ENCODE data around the gene ESRP2. TPM values are rescaled to one million over a fixed set of nuclear protein-coding genes. Genes with fewer than 3 reads are reported as not detected.

The ESRP2 gene
- total and polyA plus RNA-seq, 7 experiments from 2014 or later = 0.11 to 0.29 TPM; not detected in 5

DNA sequence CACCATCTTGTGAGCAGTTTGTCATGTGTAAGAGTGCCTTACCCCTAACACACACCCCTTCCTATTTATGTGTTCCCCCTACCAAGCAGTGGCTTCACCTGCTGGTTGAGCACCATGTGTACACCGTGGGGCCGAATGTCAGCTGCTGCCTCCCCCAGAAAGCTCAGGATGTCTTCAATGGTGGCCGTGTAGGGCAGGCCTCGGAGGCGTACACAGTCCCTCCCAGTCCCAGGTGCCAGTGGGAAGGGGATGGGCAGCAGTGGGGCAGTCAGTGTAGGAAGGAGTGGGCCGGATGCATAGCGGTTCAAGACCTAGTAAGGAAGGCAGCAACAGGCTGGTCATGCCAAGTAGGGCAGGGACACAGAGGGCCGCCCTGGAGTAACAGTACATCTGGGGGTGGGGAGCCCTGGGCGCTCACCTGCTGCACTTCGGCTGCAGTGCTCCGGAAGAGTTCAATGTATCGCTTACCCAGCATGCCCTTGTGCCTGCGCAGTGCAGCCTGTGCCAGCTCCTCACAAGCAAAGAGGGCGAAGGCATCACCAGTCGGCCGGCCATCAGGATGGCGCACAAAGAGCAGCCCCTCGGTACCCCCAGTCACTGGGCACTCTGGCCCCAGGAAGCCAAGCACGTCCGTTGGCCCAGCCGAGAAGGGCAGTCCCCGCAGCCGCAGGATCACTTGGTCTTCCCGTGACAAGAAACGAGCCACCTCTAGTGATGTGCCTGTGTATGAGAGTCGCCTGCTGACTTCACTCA is 4.4 kb downstream of the ESRP2 start:
- peaks cover 0 to 4% (median 0%) of the 10 kb centered on the region in 5 donors for H3K27me3 Mint-ChIP-seq
- no peak for ATAC-seq
- peak overlapping the region in 1 of 9 donors; percentile 43 for H3K27ac Mint-ChIP-seq
- H3K4me1 ChIP-seq (ENCODE audit: control insufficient read depth in 2 of 2, insufficient read depth in 2 of 2, low read length in 2 of 2) = peaks cover 0 to 25% of the 10 kb centered on the region in 2 donors
- peaks cover 0 to 20% (median 0%) of the 10 kb centered on the region in 3 experiments for H3K36me3 ChIP-seq (ENCODE audit: control insufficient read depth in 2 of 3, insufficient read depth in 3 of 3, low read length in 3 of 3)
- H3K4me3 ChIP-seq (ENCODE audit: low read length) = no peak overlapping the region
- peaks cover 15 to 47% (median 42%) of the 10 kb centered on the region in 7 donors for H3K4me1 Mint-ChIP-seq
- ChIA-PET POLR2A (interaction anchor here (1.0 kb wide), 1 partner anchor 233 kb away, joined by 3 read pairs; the partner anchor contains the start of gene DPEP2), CTCF (interaction anchor here (0.6 kb wide), 1 partner anchor 179 kb away, joined by 3 read pairs; no protein-coding TSS in a partner anchor)
- intact Hi-C loops (cut with micrococcal nuclease) = loop anchor here in 1 of 2 donors (10.0 kb wide), 1 partner anchor 567 kb away; the partner anchor contains the start of genes ACD, C16orf86, ENKD1 and PARD6A
- no peaks in the 10 kb centered on the region for H3K27me3 ChIP-seq (ENCODE audit: control insufficient read depth in 2 of 2, insufficient read depth in 2 of 2, low read length in 2 of 2)
- H3K36me3 Mint-ChIP-seq = peaks cover 0 to 8% (median 4%) of the 10 kb centered on the region in 5 donors
- no peak overlapping the region for H3K4me3 Mint-ChIP-seq
- no peak for DNase-seq
- no peaks in the 10 kb centered on the region for H3K9me3 ChIP-seq (ENCODE audit: control insufficient read depth in 2 of 3, low read length in 3 of 3)
- peaks cover 0 to 2% (median 0%) of the 10 kb centered on the region in 11 donors for H3K9me3 Mint-ChIP-seq
- H3K27ac ChIP-seq (ENCODE audit: low read depth, low read length) = no peak overlapping the region

DNA sequence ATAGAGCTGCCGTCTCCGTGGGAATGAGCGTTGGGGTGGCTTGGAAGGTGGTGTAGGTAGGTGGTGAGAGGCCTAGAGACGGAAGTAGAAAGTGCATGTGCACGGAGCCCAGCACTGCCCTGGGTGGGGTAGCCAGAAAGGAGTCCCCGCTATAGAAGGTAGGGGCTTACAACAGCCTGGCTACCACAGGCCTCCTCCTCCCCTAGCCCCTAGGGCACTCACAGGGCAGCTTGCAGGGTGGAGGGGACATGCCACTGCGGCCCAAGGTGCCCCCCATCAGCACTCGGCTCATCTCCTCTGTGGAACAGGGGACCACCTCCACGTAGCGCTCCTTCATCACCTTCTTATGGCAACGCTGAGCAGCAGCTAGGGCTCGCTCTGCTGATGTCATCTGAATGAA is 5.0 kb downstream of the ESRP2 start:
- Mint-ChIP-seq H3K4me3 (no peak overlapping the region), H3K27ac (peak overlapping the region in 3 of 9 donors; percentile 36 to 60 (median 48)), H3K27me3 (no peaks in the 10 kb centered on the region), H3K36me3 (peaks cover 0 to 8% (median 4%) of the 10 kb centered on the region in 5 donors), H3K4me1 (peaks cover 13 to 47% (median 41%) of the 10 kb centered on the region in 7 donors), H3K9me3 (no peaks in the 10 kb centered on the region)
- Histone ChIP-seq H3K36me3 (ENCODE audit: control insufficient read depth in 2 of 3, insufficient read depth in 3 of 3, low read length in 3 of 3) (peaks cover 0 to 20% (median 0%) of the 10 kb centered on the region in 3 experiments), H3K27me3 (ENCODE audit: control insufficient read depth in 2 of 2, insufficient read depth in 2 of 2, low read length in 2 of 2) (no peaks in the 10 kb centered on the region), H3K9me3 (ENCODE audit: control insufficient read depth in 2 of 3, low read length in 3 of 3) (no peaks in the 10 kb centered on the region), H3K27ac (ENCODE audit: low read depth, low read length) (no peak overlapping the region), H3K4me3 (ENCODE audit: low read length) (no peak overlapping the region), H3K4me1 (ENCODE audit: control insufficient read depth in 2 of 2, insufficient read depth in 2 of 2, low read length in 2 of 2) (peaks cover 0 to 21% of the 10 kb centered on the region in 2 donors)
- ATAC-seq = no peak
- DNase-seq = no peak
- intact Hi-C loops (cut with micrococcal nuclease) = loop anchor here in 1 of 2 donors (10.0 kb wide), 1 partner anchor 566 kb away; the partner anchor contains the start of genes ACD, C16orf86, ENKD1 and PARD6A
- POLR2A ChIA-PET = interaction anchor here (1.0 kb wide), 1 partner anchor 232 kb away, joined by 3 read pairs; the partner anchor contains the start of gene DPEP2
- CTCF ChIA-PET = interaction anchor here (0.7 to 1.4 kb wide), 2 partner anchors 52 to 166 kb away, joined by 3 to 4 read pairs; no protein-coding TSS in a partner anchor

DNA sequence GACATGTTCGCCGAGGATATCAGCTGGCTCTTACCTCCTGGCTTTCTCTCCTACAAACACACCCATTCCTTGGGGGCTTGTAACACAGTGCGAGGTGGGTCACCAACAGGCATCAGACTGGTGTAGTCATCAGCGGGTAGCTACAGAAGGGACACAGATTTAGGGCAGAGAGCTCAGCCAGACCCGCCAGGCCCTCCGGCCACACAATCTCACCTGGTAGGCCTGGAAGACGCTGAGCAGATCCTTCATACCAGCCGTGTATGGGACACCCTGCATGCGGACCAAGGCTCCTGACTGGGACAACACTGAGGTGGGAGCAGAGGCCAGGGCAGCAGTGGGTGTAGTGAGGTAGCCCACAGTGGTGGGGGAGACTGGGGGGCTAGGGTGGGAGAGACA is 5.8 kb downstream of the ESRP2 start:
- intact Hi-C loops (cut with micrococcal nuclease) = loop anchor here in 1 of 2 donors (10.0 kb wide), 1 partner anchor 565 kb away; the partner anchor contains the start of genes ACD, C16orf86, ENKD1 and PARD6A
- H3K4me1 ChIP-seq (ENCODE audit: control insufficient read depth in 2 of 2, insufficient read depth in 2 of 2, low read length in 2 of 2) = peaks cover 0 to 21% of the 10 kb centered on the region in 2 donors
- no peaks in the 10 kb centered on the region for H3K27me3 Mint-ChIP-seq
- peaks cover 0 to 20% (median 0%) of the 10 kb centered on the region in 3 experiments for H3K36me3 ChIP-seq (ENCODE audit: control insufficient read depth in 2 of 3, insufficient read depth in 3 of 3, low read length in 3 of 3)
- H3K27ac Mint-ChIP-seq = peak overlapping the region in 1 of 9 donors; percentile 48
- ATAC-seq = no peak
- no peak overlapping the region for H3K4me3 Mint-ChIP-seq
- H3K4me3 ChIP-seq (ENCODE audit: low read length) = no peak overlapping the region
- DNase-seq = no peak
- no peaks in the 10 kb centered on the region for H3K27me3 ChIP-seq (ENCODE audit: control insufficient read depth in 2 of 2, insufficient read depth in 2 of 2, low read length in 2 of 2)
- H3K9me3 ChIP-seq (ENCODE audit: control insufficient read depth in 2 of 3, low read length in 3 of 3) = no peaks in the 10 kb centered on the region
- no peaks in the 10 kb centered on the region for H3K9me3 Mint-ChIP-seq
- H3K27ac ChIP-seq (ENCODE audit: low read depth, low read length) = no peak overlapping the region
- H3K4me1 Mint-ChIP-seq = peaks cover 19 to 55% (median 48%) of the 10 kb centered on the region in 7 donors
- H3K36me3 Mint-ChIP-seq = peaks cover 0 to 11% (median 4%) of the 10 kb centered on the region in 5 donors
- ChIA-PET POLR2A (interaction anchor here (1.1 kb wide), 3 partner anchors 12 to 400 kb away, joined by 3 to 4 read pairs (median 3); no protein-coding TSS in a partner anchor), CTCF (interaction anchor here (0.8 to 3.2 kb wide), 6 partner anchors 11 to 343 kb away, joined by 3 to 30 read pairs (median 4); no protein-coding TSS in a partner anchor)

DNA sequence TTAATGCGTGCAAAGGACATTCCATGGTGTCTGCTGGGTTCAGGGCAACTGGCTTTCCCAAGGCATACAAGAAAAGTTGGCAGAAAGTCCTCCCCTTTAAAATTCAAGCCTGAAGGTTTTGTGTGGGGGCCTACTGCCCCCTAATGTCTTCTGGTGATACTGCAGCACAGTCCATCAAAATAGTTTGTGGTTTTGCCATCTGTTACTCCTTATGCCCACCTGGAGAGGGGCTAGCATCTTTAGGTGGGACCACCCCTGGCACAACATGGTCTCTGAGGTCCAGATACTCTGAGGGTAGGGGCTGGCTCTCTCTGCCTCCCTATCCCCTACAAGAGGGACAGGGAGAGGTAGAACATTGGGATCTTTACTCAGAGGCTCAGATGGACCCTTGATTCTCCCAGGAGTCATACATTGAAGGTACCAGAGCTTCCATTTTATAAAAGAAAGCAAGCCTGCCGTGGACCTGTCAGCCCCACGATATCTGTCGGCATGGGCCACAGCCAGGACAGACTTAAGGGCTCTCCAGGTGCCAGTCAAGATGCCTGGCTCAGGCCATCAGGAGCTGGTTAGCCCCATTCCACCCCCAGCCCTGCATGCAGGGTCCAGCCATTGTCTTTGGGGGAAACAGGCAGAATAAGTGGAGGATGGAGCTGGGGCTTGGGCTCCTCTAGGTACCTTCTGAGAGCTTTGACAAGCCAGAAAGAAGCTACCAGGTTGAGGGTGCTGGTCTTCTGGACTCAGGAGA is 6.3 kb downstream of the ESRP2 start:
- Histone ChIP-seq H3K27ac (ENCODE audit: low read depth, low read length) (no peak overlapping the region), H3K27me3 (ENCODE audit: control insufficient read depth in 2 of 2, insufficient read depth in 2 of 2, low read length in 2 of 2) (no peaks in the 10 kb centered on the region), H3K4me3 (ENCODE audit: low read length) (no peak overlapping the region), H3K4me1 (ENCODE audit: control insufficient read depth in 2 of 2, insufficient read depth in 2 of 2, low read length in 2 of 2) (peaks cover 0 to 21% of the 10 kb centered on the region in 2 donors), H3K9me3 (ENCODE audit: control insufficient read depth in 2 of 3, low read length in 3 of 3) (no peaks in the 10 kb centered on the region), H3K36me3 (ENCODE audit: control insufficient read depth in 2 of 3, insufficient read depth in 3 of 3, low read length in 3 of 3) (peaks cover 0 to 20% (median 0%) of the 10 kb centered on the region in 3 experiments)
- peak; percentile 61 for ATAC-seq
- H3K9me3 Mint-ChIP-seq = no peaks in the 10 kb centered on the region
- ChIA-PET POLR2A (interaction anchor here (0.6 to 1.1 kb wide), 4 partner anchors 13 to 399 kb away, joined by 3 to 6 read pairs (median 4); no protein-coding TSS in a partner anchor), CTCF (interaction anchor here (0.8 to 3.2 kb wide), 6 partner anchors 12 to 343 kb away, joined by 3 to 30 read pairs (median 4); no protein-coding TSS in a partner anchor)
- no peaks in the 10 kb centered on the region for H3K27me3 Mint-ChIP-seq
- H3K27ac Mint-ChIP-seq = peak overlapping the region; percentile 63 to 90 (median 77)
- peak overlapping the region in 1 of 10 donors; percentile 29 for H3K4me3 Mint-ChIP-seq
- peaks cover 0 to 12% (median 4%) of the 10 kb centered on the region in 5 donors for H3K36me3 Mint-ChIP-seq
- intact Hi-C loops (cut with micrococcal nuclease) = loop anchor here (1.0 to 10.0 kb wide), 12 partner anchors 18 to 565 kb away; partner anchors contain the start of genes ACD (in 1 of the 2), C16orf86 (in 1 of the 2), ENKD1 (in 1 of the 2) and NFATC3 (in 1 of the 2)
- peaks cover 18 to 53% (median 47%) of the 10 kb centered on the region in 7 donors for H3K4me1 Mint-ChIP-seq
- DNase-seq = peak in 6 of 9 donors; percentile 44 to 64 (median 58)

DNA sequence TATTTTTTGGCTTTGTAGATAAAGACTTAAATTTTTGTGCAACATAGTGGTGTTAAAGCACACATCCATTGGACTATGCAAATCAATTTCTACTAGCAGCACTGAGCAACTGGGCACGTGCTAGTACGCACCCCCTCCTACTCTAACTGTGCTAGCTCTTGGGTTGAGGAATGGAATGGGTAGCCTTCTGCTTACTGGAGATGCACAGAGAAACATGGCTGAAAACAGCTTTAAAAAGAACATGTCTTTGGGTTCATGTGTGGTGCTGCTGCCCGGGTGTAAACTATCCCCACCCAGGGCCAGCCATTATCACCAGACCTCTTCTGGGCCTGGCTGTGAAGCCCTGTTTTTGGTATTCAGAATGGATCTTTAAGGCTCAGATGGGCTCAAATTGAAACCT is 7.3 kb downstream of the ESRP2 start:
- Histone ChIP-seq H3K9me3 (ENCODE audit: control insufficient read depth in 2 of 3, low read length in 3 of 3) (no peaks in the 10 kb centered on the region), H3K4me1 (ENCODE audit: control insufficient read depth in 2 of 2, insufficient read depth in 2 of 2, low read length in 2 of 2) (peaks cover 0 to 21% of the 10 kb centered on the region in 2 donors), H3K27me3 (ENCODE audit: control insufficient read depth in 2 of 2, insufficient read depth in 2 of 2, low read length in 2 of 2) (no peaks in the 10 kb centered on the region), H3K36me3 (ENCODE audit: control insufficient read depth in 2 of 3, insufficient read depth in 3 of 3, low read length in 3 of 3) (peaks cover 0 to 20% (median 0%) of the 10 kb centered on the region in 3 experiments), H3K27ac (ENCODE audit: low read depth, low read length) (peak overlapping the region; percentile 38), H3K4me3 (ENCODE audit: low read length) (no peak overlapping the region)
- H3K9me3 Mint-ChIP-seq = no peaks in the 10 kb centered on the region
- no peaks in the 10 kb centered on the region for H3K27me3 Mint-ChIP-seq
- ChIA-PET CTCF (interaction anchor here (0.7 to 3.2 kb wide), 15 partner anchors 12 to 345 kb away, joined by 3 to 30 read pairs (median 4); no protein-coding TSS in a partner anchor), POLR2A (interaction anchor here (0.7 to 1.2 kb wide), 5 partner anchors 11 to 143 kb away, joined by 3 to 5 read pairs (median 3); no protein-coding TSS in a partner anchor)
- peaks cover 0 to 12% (median 4%) of the 10 kb centered on the region in 5 donors for H3K36me3 Mint-ChIP-seq
- no peak for ATAC-seq
- no peak for DNase-seq
- peaks cover 17 to 51% (median 45%) of the 10 kb centered on the region in 7 donors for H3K4me1 Mint-ChIP-seq
- intact Hi-C loops (cut with micrococcal nuclease) = loop anchor here (1.0 to 5.0 kb wide), 11 partner anchors 17 to 412 kb away; partner anchors contain the start of gene NFATC3 (in 1 of the 2)
- no peak overlapping the region for H3K4me3 Mint-ChIP-seq
- peak overlapping the region in 6 of 9 donors; percentile 59 to 90 (median 68) for H3K27ac Mint-ChIP-seq
